ENCODE results near the gene CCSER2.

CCSER2 gene

DNA sequence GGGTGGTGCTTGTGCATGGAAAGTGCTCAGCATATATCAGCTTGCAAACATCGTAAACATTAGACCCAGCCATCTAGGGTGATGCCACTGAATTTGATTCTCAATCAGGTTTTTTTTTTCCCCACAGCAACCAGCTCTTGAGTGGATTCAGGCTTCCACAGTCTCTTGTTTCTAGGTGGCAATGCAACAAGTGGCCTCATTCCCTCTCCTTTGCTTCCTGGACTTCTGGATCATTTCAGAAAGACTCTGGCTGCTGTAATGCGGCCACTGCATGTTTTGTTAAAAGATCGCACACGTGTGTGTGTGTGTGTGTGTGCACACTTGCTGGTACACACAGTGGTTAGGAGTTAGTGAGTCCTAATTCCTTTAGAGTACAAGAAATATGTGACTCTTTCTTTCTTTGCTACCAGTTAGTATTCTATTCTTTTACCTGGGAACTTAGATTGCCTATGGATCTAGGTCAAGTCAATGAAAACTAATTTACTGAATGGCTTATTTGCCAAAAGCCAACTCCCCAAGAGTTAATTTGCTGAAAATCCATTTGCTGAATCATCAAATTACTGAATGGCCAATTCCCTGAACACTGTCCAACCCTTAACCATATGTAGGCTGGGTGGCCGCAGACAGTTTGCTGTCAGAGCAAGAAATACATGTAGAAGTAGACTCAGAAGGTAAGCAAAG is 222.5 kb downstream of the CCSER2 start:
- TF ChIP-seq, protein P1, sequence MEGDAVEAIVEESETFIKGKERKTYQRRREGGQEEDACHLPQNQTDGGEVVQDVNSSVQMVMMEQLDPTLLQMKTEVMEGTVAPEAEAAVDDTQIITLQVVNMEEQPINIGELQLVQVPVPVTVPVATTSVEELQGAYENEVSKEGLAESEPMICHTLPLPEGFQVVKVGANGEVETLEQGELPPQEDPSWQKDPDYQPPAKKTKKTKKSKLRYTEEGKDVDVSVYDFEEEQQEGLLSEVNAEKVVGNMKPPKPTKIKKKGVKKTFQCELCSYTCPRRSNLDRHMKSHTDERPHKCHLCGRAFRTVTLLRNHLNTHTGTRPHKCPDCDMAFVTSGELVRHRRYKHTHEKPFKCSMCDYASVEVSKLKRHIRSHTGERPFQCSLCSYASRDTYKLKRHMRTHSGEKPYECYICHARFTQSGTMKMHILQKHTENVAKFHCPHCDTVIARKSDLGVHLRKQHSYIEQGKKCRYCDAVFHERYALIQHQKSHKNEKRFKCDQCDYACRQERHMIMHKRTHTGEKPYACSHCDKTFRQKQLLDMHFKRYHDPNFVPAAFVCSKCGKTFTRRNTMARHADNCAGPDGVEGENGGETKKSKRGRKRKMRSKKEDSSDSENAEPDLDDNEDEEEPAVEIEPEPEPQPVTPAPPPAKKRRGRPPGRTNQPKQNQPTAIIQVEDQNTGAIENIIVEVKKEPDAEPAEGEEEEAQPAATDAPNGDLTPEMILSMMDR (IDR thresholded peaks at IDR 0.05; ENCODE audit: low read depth, low read length, missing control alignments): no peak
- no peak overlapping the region for H3K4me3 ChIP-seq (replicated peaks; ENCODE audit: low read depth, low read length)
- no peak for DNase-seq (ENCODE audit: extremely low read depth, low read depth)

DNA sequence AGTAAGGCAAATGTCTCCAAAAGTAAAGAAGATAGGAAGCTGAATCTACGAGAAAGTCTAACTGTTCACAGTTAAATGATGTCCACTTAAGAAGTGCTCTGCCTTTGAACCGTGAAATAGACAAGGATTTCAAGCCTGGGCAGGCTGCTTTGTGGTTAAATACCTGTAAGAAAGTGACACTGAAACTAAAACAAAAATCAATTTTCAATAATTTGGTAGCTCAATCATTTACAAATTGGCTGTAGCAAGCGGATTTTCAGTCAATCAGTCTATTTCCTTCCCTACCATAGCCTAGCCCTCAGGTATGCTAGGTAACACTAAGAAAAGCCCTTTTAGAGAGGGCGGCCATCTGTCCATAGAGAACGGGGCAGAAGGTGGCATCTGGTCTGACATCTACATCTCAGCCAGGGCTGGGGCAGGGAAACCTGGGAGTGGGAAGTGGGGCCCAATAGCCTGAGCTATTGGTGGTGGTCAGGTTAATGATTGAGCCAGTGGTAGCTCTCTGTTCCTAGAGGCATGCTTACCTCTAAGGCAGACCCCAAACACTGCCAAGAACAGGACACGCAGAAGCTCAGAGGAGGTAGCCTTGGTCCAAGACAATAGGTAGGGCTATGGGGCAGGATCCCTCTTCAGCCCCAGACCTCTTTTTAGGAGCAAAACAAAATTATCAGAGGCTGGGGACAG is 223.2 kb downstream of the CCSER2 start:
- TF ChIP-seq, protein P1 (IDR thresholded peaks at IDR 0.05; ENCODE audit: low read depth, low read length, missing control alignments): no peak
- DNase-seq (ENCODE audit: extremely low read depth, low read depth): no peak

DNA sequence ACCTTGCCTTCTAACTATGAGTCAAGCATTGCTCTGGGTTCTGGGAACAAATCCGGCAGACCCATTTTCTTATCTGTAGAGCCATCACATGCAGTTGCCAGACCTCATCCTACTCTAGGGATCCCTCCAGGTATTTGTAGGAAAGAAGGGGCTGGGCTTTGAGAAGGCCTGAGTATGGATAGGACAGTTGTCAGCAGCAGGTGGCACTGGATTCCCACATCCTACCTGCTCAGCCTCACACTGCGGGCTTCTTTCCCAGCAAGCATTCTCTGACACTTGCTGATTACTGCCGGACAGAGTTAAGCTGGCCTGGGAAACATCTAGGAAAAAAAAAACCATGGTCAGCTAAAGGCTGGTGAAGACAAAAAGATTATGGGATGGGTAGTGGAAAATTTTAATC is 224.1 kb downstream of the CCSER2 start:
- TF ChIP-seq, protein P1 (IDR thresholded peaks at IDR 0.05; ENCODE audit: low read depth, low read length, missing control alignments): no peak

More for the DNA sequence above, 223.2 kb downstream of the CCSER2 start:
- no peak overlapping the region for H3K4me3 ChIP-seq (replicated peaks; ENCODE audit: low read depth, low read length)

DNA sequence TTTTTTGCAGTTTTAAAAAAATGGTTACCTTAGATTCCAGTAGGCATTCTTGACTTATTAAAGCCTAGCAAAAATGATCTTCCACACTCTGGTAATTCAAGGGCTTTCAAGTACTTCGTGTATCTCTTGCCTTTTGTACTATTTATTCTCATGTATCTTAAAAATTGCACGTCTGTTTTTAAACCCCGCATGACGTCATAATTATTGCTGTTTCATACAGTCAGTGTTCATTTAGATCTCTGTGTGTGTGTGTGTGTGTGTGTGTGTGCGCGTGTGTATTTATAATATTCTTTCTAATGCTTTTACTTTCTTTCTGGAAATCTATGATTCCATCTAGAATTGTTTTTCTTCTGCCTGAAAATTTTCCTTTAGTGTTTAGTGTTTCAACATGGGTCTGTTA is 234.2 kb downstream of the CCSER2 start:
- no peak overlapping the region for H3K4me3 ChIP-seq (replicated peaks; ENCODE audit: low read depth, low read length)
- TF ChIP-seq, protein P1 (IDR thresholded peaks at IDR 0.05; ENCODE audit: low read depth, low read length, missing control alignments): no peak
- DNase-seq (ENCODE audit: extremely low read depth, low read depth): no peak

More for the DNA sequence above, 224.1 kb downstream of the CCSER2 start:
- DNase-seq (ENCODE audit: extremely low read depth, low read depth): no peak
- H3K4me3 ChIP-seq (replicated peaks; ENCODE audit: low read depth, low read length): no peak overlapping the region

DNA sequence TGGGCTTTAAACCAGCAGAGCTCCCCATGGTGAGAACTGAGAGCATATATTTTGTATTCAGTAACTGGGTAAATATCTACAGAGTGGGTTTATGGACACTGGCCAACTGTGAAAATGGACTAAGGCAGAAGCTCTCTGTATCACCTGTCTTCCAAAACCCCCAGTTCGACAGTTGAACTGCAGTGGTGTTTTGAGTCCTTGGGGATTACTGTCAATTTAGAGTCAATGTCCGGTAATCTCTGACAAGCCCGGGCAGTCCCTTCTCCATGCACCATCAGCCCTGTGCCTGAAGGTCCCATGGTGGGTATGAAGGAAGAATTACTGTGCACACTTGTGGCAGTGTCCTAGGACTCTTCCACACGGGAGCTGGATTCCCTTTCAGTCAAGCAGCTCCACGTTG is 235.0 kb downstream of the CCSER2 start:
- no peak for DNase-seq (ENCODE audit: extremely low read depth, low read depth)
- H3K4me3 ChIP-seq (replicated peaks; ENCODE audit: low read depth, low read length): no peak overlapping the region

DNA sequence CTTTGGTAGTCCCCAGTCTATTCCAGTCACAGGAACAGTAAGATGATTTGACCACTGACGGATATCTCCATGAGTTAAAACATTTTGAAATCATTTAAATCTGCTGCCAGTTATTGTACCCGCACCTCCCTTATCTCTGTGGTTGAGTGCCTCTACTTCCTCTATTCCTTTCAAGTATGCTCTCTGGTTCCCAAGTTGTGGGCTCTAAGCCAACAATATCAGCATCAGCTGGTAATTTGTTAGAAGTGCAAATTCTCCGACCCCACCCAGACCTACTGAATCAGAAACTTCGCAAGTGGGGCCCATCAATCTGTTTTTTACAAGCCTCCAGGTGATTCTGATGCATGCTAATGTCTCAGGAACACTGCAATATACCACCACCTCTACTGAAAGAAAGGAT is 235.5 kb downstream of the CCSER2 start:
- TF ChIP-seq, protein P1 (IDR thresholded peaks at IDR 0.05; ENCODE audit: low read depth, low read length, missing control alignments): no peak
- DNase-seq (ENCODE audit: extremely low read depth, low read depth): no peak
- no peak overlapping the region for H3K4me3 ChIP-seq (replicated peaks; ENCODE audit: low read depth, low read length)

More for the DNA sequence above, 235.0 kb downstream of the CCSER2 start:
- TF ChIP-seq, protein P1 (IDR thresholded peaks at IDR 0.05; ENCODE audit: low read depth, low read length, missing control alignments): no peak

Measured in HFF-Myc (cell line).